ENCODE measurements around the gene USP20.

DNA sequence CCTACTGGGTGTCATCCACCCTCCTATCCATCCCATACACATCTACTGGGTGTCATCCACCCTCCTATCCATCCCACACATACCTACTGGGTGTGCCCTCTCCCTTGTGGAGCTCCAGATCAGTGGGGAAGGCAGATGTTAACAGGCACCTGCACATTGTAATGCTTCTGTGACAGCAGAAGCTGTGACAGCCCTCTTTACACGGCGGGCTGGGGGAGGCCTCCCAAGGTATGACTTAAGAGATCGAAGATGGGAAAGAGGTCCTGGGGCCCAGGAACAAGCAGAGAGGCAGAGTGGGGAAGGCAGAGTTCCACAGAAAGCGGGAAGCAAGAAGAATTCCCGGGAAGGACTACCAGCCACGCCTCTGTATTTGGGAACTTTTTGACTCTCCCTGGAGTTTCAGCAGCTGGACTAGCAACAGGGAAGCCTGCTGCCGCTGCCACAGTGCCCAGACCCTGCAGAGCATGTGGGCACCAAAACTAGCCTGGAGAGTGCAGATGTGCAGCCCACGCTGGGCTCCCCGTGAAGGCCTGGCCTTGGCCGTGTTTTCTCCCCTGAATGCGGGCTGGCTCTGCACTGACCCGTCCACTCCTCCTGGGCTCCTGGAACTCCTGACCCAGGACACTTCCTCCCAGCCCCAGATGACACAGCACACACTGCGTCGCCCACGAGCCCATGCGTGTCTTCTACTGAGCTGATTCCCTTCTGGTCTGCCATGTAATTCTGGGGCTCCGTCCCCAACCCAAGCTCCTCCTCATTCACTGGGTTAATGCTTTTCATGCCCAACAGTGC is 20.6 kb upstream of the USP20 start:
- TF ChIP-seq, protein P1, sequence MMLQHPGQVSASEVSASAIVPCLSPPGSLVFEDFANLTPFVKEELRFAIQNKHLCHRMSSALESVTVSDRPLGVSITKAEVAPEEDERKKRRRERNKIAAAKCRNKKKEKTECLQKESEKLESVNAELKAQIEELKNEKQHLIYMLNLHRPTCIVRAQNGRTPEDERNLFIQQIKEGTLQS (IDR thresholded peaks at IDR 0.05; ENCODE audit: borderline replicate concordance, extremely low read depth, low read depth, low read length): no peak
- TF ChIP-seq CHD2 (IDR thresholded peaks at IDR 0.05; ENCODE audit: borderline replicate concordance, low read depth, low read length) (no peak), POLR2A (IDR thresholded peaks at IDR 0.05; ENCODE audit: low read depth, low read length) (no peak; the same call in 1 of the 2 replicates)
